ENCODE measurements around the gene MYRIP.

The MYRIP gene

GRCh38 chr3:40103829-40104228 lies 294.4 kb downstream of the MYRIP start:
- no peak for TF ChIP-seq CTCF (IDR thresholded peaks at IDR 0.05; ENCODE audit: low read length)
- no peak for TF ChIP-seq EZH2 (IDR thresholded peaks at IDR 0.05; ENCODE audit: borderline replicate concordance, low read length)
- no peaks in the 10 kb centered on the region for H4K20me1 ChIP-seq (ENCODE audit: insufficient read depth, low read length)
- H3K4me1 ChIP-seq (ENCODE audit: insufficient read depth, low read length, severe bottlenecking) = no peaks in the 10 kb centered on the region
- H3K79me2 ChIP-seq (ENCODE audit: insufficient read depth, low read length) = no peaks in the 10 kb centered on the region
- H3K4me3 ChIP-seq (ENCODE audit: low read depth, low read length, poor library complexity, severe bottlenecking) = no peak overlapping the region
- H3K9me3 ChIP-seq (ENCODE audit: low read length) = no peaks in the 10 kb centered on the region
- H2AFZ ChIP-seq (ENCODE audit: low read length) = no peak overlapping the region
- H3K27ac ChIP-seq (ENCODE audit: low read depth, low read length, poor library complexity, severe bottlenecking) = no peak overlapping the region
- no peaks in the 10 kb centered on the region for H3K9me2 ChIP-seq (ENCODE audit: low read depth, low read length)
- H3K4me2 ChIP-seq (ENCODE audit: low read length) = no peak overlapping the region
- 0 out of 2 replicates have a peak, but pooled peaks cover 4% of the 10 kb centered on the region for H3K27me3 ChIP-seq (ENCODE audit: insufficient read depth, low read length)
- no peak overlapping the region for H3K9ac ChIP-seq (ENCODE audit: low read length)
- no peaks in the 10 kb centered on the region for H3F3A ChIP-seq (ENCODE audit: insufficient read depth, low read length)
- H3K36me3 ChIP-seq (ENCODE audit: insufficient read depth, low read length) = no peaks in the 10 kb centered on the region

GRCh38 chr3:40104441-40104840 lies 295.0 kb downstream of the MYRIP start:
- no peaks in the 10 kb centered on the region for H3K36me3 ChIP-seq (ENCODE audit: insufficient read depth, low read length)
- H2AFZ ChIP-seq (ENCODE audit: low read length) = no peak overlapping the region
- H3K79me2 ChIP-seq (ENCODE audit: insufficient read depth, low read length) = no peaks in the 10 kb centered on the region
- no peaks in the 10 kb centered on the region for H3K9me2 ChIP-seq (ENCODE audit: low read depth, low read length)
- H3K27me3 ChIP-seq (ENCODE audit: insufficient read depth, low read length) = 0 out of 2 replicates have a peak, but pooled peaks cover 4% of the 10 kb centered on the region
- no peak overlapping the region for H3K9ac ChIP-seq (ENCODE audit: low read length)
- H3F3A ChIP-seq (ENCODE audit: insufficient read depth, low read length) = no peaks in the 10 kb centered on the region
- H3K9me3 ChIP-seq (ENCODE audit: low read length) = no peaks in the 10 kb centered on the region
- no peak overlapping the region for H3K4me3 ChIP-seq (ENCODE audit: low read depth, low read length, poor library complexity, severe bottlenecking)
- H3K4me2 ChIP-seq (ENCODE audit: low read length) = no peak overlapping the region
- TF ChIP-seq EZH2 (IDR thresholded peaks at IDR 0.05; ENCODE audit: borderline replicate concordance, low read length) = no peak
- TF ChIP-seq CTCF (IDR thresholded peaks at IDR 0.05; ENCODE audit: low read length) = no peak
- H3K4me1 ChIP-seq (ENCODE audit: insufficient read depth, low read length, severe bottlenecking) = no peaks in the 10 kb centered on the region
- H3K27ac ChIP-seq (ENCODE audit: low read depth, low read length, poor library complexity, severe bottlenecking) = no peak overlapping the region
- no peaks in the 10 kb centered on the region for H4K20me1 ChIP-seq (ENCODE audit: insufficient read depth, low read length)

- Histone ChIP-seq H3K4me3 (ENCODE audit: low read depth, low read length, poor library complexity, severe bottlenecking) (no peak overlapping the region), H3K27me3 (ENCODE audit: insufficient read depth, low read length) (no peaks in the 10 kb centered on the region), H3K9me3 (ENCODE audit: low read length) (no peaks in the 10 kb centered on the region), H3K9ac (ENCODE audit: low read length) (no peak overlapping the region), H3K9me2 (ENCODE audit: low read depth, low read length) (no peaks in the 10 kb centered on the region), H3K4me1 (ENCODE audit: insufficient read depth, low read length, severe bottlenecking) (no peaks in the 10 kb centered on the region), H3K79me2 (ENCODE audit: insufficient read depth, low read length) (no peaks in the 10 kb centered on the region), H3K4me2 (ENCODE audit: low read length) (no peak overlapping the region), H3K36me3 (ENCODE audit: insufficient read depth, low read length) (no peaks in the 10 kb centered on the region), H4K20me1 (ENCODE audit: insufficient read depth, low read length) (no peaks in the 10 kb centered on the region), H2AFZ (ENCODE audit: low read length) (no peak overlapping the region), H3K27ac (ENCODE audit: low read depth, low read length, poor library complexity, severe bottlenecking) (no peak overlapping the region), H3F3A (ENCODE audit: insufficient read depth, low read length) (no peaks in the 10 kb centered on the region)
- TF ChIP-seq EZH2 (IDR thresholded peaks at IDR 0.05; ENCODE audit: borderline replicate concordance, low read length) (no peak), CTCF (IDR thresholded peaks at IDR 0.05; ENCODE audit: low read length) (no peak)
Measured at GRCh38 chr3:40108643-40109042, 299.2 kb downstream of the MYRIP start.

Measured in OCI-LY1 (cell line).